ENCODE data around the gene TBK1.

- no peak for TF ChIP-seq CTCF (IDR thresholded peaks at IDR 0.05)
- TF ChIP-seq POLR2AphosphoS5 (IDR thresholded peaks at IDR 0.05): no peak
- no peak for TF ChIP-seq EP300 (IDR thresholded peaks at IDR 0.05)
- TF ChIP-seq POLR2A (IDR thresholded peaks at IDR 0.05): no peak
These were observed 39.8 kb downstream of the TBK1 start for GRCh38 chr12:64491718-64492117.
